Breast epithelium (tissue), 4 donors: ENCODE data around the gene B4GAT1. TPM values are rescaled to one million over a fixed set of nuclear protein-coding genes. Genes with fewer than 3 reads are reported as not detected.

Source experiments
- DNase-seq, 2 donors: peaks; one replicate each; pipeline ENCODE4 v3.0.0-alpha.2; 2019; ENCODE audit warnings: low spot score in 2 of 2
- H3K27ac ChIP-seq, 2 donors: fragments of 200-600 bp; sonication (generic) in 1 of 2; one replicate each; pipeline ENCODE4 v1.5.1; 2016 to 2019; ENCODE audit warnings: mild to moderate bottlenecking in 1 of 2
- H3K27me3 ChIP-seq, 2 donors: fragments of 200-600 bp; sonication (generic) in 1 of 2; one replicate each; pipeline versions ENCODE4 v1.5.1 to v1.6.0; 2017 to 2019; ENCODE audit warnings: control low read depth in 1 of 2, mild to moderate bottlenecking in 1 of 2
- H3K36me3 ChIP-seq: fragments of 200-600 bp; one replicate; pipeline ENCODE4 v1.5.1; 2019
- H3K4me1 ChIP-seq, 2 donors: fragments of 200-600 bp; sonication (generic); one replicate each; pipeline ENCODE4 v1.5.1; 2016 to 2019; ENCODE audit warnings: control low read depth in 1 of 2
- H3K4me3 ChIP-seq, 3 donors: fragments of 200-600 bp; sonication (generic); 1 replicate in 2 of 3; 2 replicates in 1 of 3; pipeline ENCODE4 v1.5.1; 2016 to 2019; ENCODE audit warnings: mild to moderate bottlenecking in 3 of 3, moderate library complexity in 2 of 3
- H3K9me3 ChIP-seq, 2 donors: fragments of 200-600 bp; sonication (generic) in 1 of 2; one replicate each; pipeline ENCODE4 v1.5.1; 2016 to 2019; ENCODE audit warnings: control low read depth in 1 of 2
- POLR2A ChIP-seq: fragments of 450-650 bp; IDR thresholded peaks from one replicate; pipeline ENCODE4 v1.6.1; 2016; ENCODE audit warnings: antibody characterized with exemption, mild to moderate bottlenecking, moderate library complexity
- POLR2AphosphoS5 ChIP-seq, 3 donors: sonication (generic); formaldehyde crosslinking; IDR thresholded peaks; one replicate each; pipeline ENCODE4 v1.6.1; 2017; ENCODE audit warnings: antibody characterized with exemption in 3 of 3
- intact Hi-C: fragments of 100-400 bp; cut with DNase I; formaldehyde crosslinking; loops from one replicate; pipeline ENCODE4 v1.15.1; 2023; ENCODE audit warnings: low total_unique reads
- total RNA-seq, 3 donors: library from RNA; depleted of rRNA; stranded (reverse); fragments of >200 nt; gene quantifications; one replicate each; pipeline ENCODE4 v1.1.0, GENCODE V29; 2016
- TF ChIP-seq, protein P1 (sequence below), 3 donors: fragments of 450-650 bp; IDR thresholded peaks; one replicate each; pipeline ENCODE4 v1.5.1; 2016 to 2017; ENCODE audit warnings: antibody characterized with exemption in 3 of 3, mild to moderate bottlenecking in 3 of 3, moderate library complexity in 3 of 3

The B4GAT1 gene
- total RNA-seq, 3 donors from 2014 or later: 20.0 to 35.4 (median 30.1) TPM

DNA sequence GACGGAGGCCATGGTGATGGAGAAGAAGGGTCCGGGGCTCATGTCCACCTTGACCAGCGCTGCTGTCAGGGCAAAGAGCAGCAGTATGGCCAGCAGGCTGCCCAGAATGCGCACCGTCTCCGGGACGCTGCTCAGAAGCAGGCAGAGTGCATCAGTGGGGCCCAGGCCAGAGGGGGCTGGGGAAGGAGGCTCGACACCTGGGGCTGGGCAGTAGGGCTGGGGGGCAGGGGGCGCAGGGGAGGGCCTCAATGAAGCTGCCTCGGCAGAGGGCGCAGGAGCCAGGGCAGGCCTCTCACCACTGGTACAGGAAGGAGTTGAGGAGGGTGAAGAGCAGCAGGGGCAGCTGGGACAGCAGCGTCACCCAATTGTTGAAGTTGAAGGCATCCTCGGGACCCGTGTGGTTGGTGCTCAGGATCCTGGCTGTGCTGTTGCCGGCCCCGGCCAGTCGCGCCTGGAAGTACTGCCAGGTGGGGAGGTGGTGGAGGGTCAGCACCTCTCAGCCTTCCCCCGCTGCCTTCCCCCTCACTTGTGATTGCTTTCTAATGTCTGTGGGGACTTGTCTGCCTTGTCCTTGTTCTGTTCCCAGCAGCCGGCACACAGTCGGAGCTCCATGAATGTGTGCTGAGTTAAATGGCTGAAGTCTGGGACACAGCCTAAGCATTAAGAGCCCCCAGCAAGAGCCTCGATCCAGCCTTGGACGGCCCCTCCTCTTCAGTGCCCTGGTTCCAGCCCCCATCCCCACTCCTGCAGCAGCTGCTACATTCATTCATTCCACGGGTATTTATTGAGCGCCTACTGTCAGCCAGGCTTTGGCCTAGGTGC is 21.9 kb upstream of the B4GAT1 start:
- DNase-seq: no peak
- no peak overlapping the region for H3K27ac ChIP-seq
- H3K4me3 ChIP-seq: no peak overlapping the region
- H3K9me3 ChIP-seq: no peaks in the 10 kb centered on the region
- H3K4me1 ChIP-seq: no peaks in the 10 kb centered on the region
- TF ChIP-seq POLR2A: no peak
- no peak for TF ChIP-seq POLR2AphosphoS5 (IDR thresholded peaks at IDR 0.05)
- TF ChIP-seq, protein P1, sequence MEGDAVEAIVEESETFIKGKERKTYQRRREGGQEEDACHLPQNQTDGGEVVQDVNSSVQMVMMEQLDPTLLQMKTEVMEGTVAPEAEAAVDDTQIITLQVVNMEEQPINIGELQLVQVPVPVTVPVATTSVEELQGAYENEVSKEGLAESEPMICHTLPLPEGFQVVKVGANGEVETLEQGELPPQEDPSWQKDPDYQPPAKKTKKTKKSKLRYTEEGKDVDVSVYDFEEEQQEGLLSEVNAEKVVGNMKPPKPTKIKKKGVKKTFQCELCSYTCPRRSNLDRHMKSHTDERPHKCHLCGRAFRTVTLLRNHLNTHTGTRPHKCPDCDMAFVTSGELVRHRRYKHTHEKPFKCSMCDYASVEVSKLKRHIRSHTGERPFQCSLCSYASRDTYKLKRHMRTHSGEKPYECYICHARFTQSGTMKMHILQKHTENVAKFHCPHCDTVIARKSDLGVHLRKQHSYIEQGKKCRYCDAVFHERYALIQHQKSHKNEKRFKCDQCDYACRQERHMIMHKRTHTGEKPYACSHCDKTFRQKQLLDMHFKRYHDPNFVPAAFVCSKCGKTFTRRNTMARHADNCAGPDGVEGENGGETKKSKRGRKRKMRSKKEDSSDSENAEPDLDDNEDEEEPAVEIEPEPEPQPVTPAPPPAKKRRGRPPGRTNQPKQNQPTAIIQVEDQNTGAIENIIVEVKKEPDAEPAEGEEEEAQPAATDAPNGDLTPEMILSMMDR (IDR thresholded peaks at IDR 0.05): no peak
- intact Hi-C loops: no loop called here
- H3K36me3 ChIP-seq: no peaks in the 10 kb centered on the region
- no peaks in the 10 kb centered on the region for H3K27me3 ChIP-seq

DNA sequence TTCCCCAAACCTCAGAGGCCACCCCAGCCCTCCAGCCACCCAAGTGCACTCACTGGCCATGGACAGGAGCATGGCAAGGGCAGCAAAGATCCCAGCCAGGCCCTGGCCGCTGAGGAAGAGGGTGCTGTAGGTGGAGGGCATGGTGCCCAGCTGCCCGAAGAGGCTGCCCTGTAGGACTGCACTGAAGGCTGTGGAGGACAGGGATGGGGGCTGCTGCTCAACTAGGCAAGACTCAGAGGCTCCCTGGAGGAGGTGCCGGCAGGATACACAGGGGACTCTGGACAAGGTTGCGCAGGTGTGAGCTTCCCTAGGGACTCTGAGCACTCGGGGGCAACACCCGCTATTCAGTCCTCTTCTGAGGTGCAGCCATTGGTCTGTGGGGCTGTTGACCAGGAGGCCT is 21.1 kb upstream of the B4GAT1 start:
- Histone ChIP-seq H3K27ac (no peak overlapping the region), H3K4me1 (no peaks in the 10 kb centered on the region), H3K27me3 (no peaks in the 10 kb centered on the region), H3K4me3 (no peak overlapping the region), H3K9me3 (no peaks in the 10 kb centered on the region), H3K36me3 (no peaks in the 10 kb centered on the region)
- intact Hi-C loops: no loop called here
- TF ChIP-seq POLR2AphosphoS5 (IDR thresholded peaks at IDR 0.05): no peak
- TF ChIP-seq, protein P1 (IDR thresholded peaks at IDR 0.05): no peak
- no peak for TF ChIP-seq POLR2A
- no peak for DNase-seq

DNA sequence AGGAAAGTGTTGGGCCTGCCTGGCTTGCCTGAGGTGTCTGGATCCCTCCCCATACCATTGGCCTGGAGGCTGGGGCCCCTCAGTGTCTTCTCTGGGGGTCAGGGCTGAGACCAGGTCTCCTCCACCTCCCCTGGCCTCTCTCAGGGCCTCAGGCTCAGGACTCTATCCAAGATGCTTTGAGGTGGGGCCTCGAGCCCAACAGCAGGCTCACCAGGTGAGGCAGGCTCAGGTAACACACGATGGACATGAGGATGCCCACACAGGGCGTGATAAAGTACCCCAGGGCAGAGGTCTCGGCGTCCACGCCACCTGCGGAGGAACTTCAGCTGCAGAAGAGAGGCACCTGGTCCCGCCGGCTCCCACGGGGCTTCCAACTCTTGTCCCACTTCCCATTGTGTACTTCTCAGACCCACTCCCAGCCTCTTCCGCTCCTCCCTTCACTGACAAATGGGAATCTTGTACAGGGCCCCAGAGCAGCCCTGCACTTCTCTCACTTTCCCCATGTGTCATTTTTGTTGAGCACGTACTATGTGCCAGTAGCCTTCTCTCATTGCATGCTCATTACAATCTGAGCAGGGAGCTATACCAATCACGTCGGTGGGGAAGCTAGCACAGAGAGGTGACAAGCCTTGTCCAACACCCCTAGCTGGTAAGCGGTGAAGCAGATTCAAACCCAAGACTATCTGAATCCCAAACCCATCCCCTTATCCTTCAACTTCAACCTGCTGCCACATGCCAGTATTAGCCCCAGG is 20.3 kb upstream of the B4GAT1 start:
- TF ChIP-seq POLR2A (no peak), POLR2AphosphoS5 (IDR thresholded peaks at IDR 0.05) (no peak)
- TF ChIP-seq, protein P1 (IDR thresholded peaks at IDR 0.05): no peak
- Histone ChIP-seq H3K27ac (no peak overlapping the region), H3K27me3 (no peaks in the 10 kb centered on the region), H3K4me1 (no peaks in the 10 kb centered on the region), H3K9me3 (no peaks in the 10 kb centered on the region), H3K36me3 (no peaks in the 10 kb centered on the region), H3K4me3 (no peak overlapping the region)
- intact Hi-C loops: no loop called here
- DNase-seq: no peak

DNA sequence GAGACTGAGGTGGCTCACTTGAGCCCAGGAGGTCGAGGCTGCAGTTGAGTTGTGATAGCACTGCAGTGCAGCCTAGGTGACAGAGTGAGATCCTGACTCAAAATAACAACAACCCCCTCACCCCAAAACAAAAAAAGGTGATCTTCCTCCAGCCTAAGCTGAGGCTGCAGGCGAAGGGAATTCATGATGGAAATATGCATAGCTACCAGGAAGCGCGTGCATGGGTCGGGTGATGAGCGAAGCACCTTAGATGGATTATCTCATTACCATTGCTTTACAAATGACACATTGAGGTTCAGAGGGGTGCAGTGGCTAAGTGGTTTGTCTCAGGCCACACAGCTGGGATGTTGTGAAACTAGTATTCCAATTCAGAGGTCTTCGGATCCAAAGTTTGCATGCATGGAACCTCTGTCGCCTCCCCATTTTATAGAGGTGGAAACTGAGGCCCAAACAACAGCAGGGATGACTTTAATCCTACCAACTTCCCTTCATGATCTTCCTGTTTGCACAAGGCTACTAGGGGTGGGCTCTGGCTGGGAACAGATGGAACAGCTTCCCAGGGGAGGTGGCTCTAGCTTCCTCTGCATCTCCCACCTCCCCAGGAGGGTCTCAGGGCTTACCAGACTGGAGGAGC is 19.5 kb upstream of the B4GAT1 start:
- DNase-seq: no peak
- TF ChIP-seq POLR2A (no peak), POLR2AphosphoS5 (IDR thresholded peaks at IDR 0.05) (no peak)
- TF ChIP-seq, protein P1 (IDR thresholded peaks at IDR 0.05): no peak
- no peaks in the 10 kb centered on the region for H3K9me3 ChIP-seq
- H3K4me1 ChIP-seq: no peaks in the 10 kb centered on the region
- no peaks in the 10 kb centered on the region for H3K36me3 ChIP-seq
- no peaks in the 10 kb centered on the region for H3K27me3 ChIP-seq
- H3K4me3 ChIP-seq: no peak overlapping the region
- H3K27ac ChIP-seq: no peak overlapping the region
- intact Hi-C loops: no loop called here
